ENCODE data around the gene LITAFD.
"Not testable (repeated sequence)": the region's sequence is repeated elsewhere in the genome, so short reads cannot be mapped to it uniquely, and the experiment has no call there.

Gene LITAFD

DNA sequence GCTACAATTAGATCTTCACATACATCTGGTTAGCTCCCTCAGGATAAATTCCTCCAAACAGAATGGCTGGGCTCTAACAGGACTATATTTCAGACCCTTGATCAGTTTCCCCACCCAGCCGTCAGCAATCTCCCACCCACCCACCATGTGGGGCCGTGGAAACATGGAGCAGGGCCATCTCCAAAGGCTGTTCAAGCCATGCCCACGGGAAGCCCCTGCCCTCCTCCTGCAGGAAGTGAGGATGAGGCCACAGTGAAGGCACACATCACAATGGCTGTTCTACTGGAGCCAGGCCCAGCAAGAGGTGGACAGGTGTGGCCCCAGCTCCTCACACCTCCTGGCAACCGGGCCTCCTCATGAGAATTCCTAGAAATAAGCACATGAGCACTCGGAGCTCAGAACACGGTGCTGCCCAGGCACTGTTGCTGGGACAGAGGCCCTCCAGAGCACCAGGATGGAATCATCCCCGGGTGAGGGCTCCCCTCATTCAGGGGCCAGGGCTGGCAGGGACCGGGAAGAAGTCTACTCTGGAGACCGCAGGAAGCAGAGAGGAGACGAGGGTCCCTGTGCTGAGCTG lies at the start of gene LITAFD:
TSS of gene LITAFD (plus strand) at position 311 of the 577 bp plus-strand sequence. CDS start 2,005 bp downstream, outside the sequence.
- no peak for DNase-seq (ENCODE audit: low read depth)

- DNase-seq (ENCODE audit: low read depth) = no peak
Measured at GRCh38 chr16:8832717-8833105, 49.4 kb upstream of the LITAFD start.

DNA sequence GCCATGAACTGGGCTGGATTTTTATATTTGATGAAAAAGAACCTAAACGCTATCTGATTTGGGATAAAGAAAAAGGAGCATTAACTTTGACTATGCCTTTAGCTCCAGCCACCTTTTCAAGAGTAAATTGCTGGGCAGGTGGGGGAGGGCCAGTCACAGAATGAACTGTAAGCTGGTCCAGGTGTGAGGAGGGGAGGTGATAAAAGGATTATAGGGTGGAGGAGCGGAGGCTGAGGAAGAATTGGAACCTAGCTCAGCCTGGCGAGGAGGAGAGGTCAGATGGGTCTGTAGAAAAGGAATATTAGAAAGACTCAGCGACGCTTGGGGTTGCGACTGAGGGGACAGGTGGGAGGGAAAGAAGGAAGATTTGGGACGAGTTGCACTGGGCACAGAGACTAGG lies 45.4 kb upstream of the LITAFD start:
- DNase-seq (ENCODE audit: low read depth) = not testable (repeated sequence)

DNA sequence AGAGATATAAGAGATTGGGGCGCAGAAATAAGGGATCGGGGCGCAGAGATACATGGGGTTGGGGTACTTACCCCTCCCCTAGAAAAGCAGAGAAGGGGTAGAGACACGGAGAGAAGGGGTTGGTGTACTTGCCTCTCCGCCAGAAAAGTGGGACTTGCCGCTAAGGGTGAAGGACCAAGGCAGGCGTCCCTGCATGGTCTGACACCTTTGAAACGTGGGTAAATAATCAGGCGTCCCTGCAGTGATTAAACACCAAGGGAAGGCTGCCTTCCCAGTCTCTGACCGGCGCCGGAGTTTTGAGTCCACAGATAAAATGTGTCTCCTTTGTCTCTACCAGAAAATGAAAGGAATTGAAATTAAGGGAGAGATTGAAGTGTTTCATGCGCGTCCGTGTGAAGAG lies 44.6 kb upstream of the LITAFD start:
- not testable (repeated sequence) for DNase-seq (ENCODE audit: low read depth)

DNA sequence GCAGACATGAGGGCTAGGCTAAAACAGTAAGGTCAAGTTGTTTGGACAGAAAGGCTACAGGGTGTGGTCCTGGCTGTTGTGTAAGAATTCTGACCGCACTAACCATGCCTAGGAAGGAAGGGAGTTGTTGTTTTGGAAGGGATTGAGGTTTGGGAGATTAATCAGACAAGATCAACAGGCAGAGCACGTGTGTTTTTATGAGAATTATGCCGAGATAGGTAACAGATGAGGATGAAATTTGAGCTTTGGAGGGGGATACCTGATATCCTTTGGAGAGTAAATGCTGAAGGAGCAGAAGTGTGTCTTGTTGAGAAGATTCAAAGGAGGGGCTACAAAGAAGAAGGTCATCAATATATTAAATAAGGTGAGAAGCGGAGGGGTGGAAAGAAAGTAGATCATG lies 40.1 kb upstream of the LITAFD start:
- not testable (repeated sequence) for DNase-seq (ENCODE audit: low read depth)

DNA sequence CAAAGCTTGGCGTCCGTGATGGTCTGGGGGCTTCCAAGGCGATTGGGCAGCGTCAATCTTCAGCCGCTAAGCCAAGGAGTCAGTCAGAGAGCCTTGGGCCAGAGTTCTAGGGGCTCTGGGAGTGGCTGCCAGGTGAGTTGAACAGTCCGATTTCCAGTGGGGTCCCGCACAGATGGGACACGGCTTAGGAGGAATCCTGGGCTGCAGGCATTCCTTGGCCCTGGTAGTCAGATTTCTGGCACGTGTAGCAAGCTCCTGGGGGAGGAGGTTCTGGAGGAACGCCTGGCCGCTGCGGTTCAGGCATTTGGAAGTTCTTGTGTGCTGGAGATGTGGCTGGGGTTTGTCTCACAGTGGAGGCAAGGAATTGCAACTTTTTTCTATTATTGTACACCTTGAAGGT lies 38.9 kb upstream of the LITAFD start:
- not testable (repeated sequence) for DNase-seq (ENCODE audit: low read depth)

DNA sequence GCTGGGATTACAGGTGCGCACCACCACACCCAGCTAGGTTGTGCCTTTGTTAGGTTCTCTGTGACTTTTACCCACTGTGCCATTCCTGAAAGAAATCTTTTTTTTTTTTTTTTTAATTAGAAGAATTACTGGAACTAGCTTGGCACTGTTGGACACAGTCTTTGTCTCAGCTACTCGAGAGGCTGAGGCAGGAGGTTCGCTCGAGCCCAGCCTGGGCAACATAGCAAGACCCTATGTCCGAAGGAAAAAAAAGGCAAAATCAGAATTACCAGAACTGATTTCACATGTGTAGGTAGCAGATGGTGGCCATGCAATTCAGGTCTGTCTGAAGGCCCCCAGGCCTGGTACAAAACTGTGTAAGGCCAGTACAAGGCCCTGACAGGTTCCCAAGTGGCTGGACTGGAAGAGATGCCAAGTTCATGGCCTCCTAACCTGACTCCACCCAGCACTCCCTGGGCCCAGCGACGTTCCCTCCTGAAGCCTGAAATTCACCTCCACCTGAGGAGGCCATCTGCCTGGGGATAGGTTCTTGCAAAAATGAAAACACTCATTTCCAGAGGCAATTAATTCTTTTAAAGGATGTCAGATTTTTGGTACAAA lies 36.4 kb upstream of the LITAFD start:
- DNase-seq (ENCODE audit: low read depth) = no peak

DNA sequence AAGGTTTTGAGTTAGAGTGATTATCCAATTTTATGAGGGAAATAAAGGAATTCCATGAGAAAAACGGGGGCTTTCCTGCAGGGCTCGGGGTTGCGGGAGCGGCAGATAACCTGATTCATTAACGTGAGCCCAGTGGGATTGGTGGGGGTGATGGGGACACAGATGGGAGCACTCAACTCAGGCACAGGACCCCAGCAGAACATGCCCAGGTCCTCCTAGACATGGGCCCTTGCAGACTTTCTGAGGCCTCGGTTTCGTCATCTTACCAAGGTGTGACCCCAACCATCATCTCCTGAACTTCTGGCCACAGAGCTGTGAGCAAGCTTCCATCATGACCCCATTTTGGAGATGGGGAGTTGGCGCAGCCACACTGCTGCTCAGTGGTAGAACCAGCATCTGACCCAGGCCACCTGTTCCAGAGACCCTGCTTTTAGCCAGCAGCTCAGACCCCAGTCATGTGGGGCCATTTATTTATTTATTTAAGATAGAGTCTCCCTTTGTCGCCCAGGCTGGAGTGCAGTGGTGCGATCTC lies 35.7 kb upstream of the LITAFD start:
- no peak for DNase-seq (ENCODE audit: low read depth)

DNA sequence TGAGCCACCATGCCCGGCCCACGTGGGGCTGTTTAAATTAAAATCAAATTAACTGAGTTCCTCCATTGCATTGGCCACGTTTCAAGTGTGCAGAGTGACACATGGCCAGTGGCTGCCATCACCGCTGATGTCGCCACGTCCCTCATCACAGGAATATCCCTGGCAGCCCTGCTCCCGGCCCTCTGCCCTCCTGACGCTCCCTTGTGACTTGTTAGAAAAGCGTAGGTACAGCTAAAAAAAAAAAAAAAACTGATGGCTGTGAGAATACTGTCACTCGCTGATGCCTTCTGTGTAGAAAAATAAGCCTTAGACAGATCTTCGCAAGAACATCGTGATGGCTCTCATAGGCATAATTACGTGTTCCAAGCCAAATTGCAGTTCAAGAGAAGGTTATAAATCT lies 35.0 kb upstream of the LITAFD start:
- no peak for DNase-seq (ENCODE audit: low read depth)

GRCh38 chr16:8847623-8848022 lies 34.5 kb upstream of the LITAFD start:
- DNase-seq (ENCODE audit: low read depth) = no peak

- no peak for DNase-seq (ENCODE audit: low read depth)
Measured at GRCh38 chr16:8848231-8848938, 33.8 kb upstream of the LITAFD start.

GRCh38 chr16:8848939-8849391 lies 33.2 kb upstream of the LITAFD start:
- DNase-seq (ENCODE audit: low read depth) = no peak

DNA sequence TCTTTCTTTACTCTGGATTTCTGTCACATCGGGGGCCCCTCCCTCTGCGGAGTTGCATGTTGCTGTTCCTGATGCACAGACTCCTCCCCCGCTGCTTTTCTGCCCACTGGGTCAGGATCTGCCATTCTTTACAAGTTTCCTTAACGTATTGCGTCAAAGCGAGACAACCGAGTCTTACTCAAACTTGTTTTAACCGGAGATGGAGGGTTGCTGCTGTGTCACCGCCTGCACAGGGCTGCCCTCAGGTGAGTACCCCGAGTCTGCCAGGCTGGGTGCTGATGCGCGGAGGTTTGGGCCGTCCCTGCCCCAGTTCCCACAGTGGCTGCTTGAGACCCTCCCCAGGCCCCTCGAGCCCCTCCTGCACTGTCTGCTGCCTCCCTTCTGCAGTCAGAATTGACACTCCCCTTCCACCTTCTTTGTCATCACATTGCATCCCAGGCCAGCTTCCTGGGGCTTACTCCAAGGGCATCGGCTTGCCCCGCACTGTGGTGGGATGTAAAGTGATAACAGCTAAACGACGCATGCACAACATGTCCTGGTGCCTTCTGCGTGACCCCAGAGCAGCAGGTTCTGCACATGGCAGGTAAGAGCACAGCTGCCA lies 32.6 kb upstream of the LITAFD start:
- DNase-seq (ENCODE audit: low read depth) = no peak

DNA sequence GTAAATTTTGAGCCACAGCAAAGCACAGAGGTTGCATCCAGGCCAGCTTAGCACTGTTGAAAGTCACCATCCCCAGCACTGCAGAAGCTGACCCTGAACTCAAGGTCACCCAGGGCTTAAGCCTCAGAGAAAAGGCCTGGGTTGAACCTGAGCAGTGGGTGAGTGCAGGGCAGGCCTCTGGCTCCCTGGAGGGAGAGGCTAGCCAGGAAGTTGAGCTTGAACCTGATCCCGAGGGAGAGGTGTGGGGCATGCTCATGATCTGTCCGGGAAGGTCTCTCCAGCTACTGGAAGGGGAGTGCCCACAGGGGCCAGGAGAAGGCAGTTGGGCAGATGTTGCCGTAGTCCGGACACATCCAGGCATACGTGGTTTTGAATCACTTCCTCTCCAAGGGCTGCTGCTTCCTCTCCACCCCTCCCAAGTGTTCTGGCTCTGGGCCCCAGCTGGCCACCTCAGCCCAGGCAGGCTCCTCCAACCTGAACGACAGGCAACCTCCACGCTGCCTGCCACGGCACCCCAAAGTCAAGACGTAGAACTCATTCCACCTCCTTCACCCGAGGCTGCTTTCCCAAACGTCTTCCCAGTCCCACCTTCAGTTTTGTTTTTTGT lies 31.8 kb upstream of the LITAFD start:
- no peak for DNase-seq (ENCODE audit: low read depth)

DNA sequence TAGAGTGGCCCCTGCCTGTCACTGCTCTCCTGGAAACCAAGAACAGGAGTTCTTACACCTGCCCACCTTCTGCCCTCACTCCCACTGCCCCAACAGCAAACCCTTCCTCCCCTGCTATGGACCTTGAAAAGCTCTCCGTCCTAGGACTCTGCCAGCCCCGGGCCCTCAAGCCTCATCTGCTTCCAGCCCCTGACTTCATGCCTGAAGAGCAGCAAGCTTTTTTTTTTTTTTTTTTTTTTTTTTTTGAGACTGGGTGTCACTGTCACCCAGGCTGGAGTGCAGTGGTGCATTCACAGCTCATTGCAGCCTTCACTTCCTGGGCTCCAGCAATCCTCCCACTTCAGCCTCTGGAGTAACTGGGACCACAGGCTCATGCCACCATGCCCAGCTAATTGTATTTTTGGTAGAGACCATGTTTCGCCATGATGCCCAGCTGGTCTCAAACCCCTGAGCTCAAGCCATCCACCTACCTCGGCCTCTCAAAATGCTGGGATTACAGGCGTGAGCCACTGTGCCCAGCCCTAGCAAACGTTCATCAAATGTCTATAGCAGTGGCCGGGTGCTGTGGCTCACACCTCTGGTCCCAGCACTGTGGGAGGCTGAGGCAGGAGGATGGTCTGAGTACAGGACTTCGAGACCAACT lies 30.3 kb upstream of the LITAFD start:
- no peak for DNase-seq (ENCODE audit: low read depth)

DNA sequence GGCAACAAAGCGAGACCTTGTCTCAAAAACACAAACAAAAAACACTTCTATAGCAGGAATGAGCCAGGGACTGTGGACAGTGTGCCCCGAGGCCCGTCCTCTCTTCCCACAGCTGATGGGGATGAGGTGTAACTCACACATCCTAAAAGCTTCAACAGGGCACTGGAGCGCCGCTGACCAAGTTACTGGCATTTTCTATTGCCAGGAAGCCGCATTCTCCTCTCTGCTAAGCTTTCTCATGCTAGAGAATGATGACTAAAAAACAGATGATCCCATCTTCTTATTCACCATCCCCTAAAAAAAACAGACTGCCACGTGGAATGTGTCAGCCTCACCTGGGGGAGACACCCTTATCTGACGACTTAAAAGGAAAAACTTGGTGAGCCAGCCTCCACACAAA lies 29.6 kb upstream of the LITAFD start:
- DNase-seq (ENCODE audit: low read depth) = no peak

- no peak for DNase-seq (ENCODE audit: low read depth)
Measured at GRCh38 chr16:8853150-8853549, 29.0 kb upstream of the LITAFD start.

DNA sequence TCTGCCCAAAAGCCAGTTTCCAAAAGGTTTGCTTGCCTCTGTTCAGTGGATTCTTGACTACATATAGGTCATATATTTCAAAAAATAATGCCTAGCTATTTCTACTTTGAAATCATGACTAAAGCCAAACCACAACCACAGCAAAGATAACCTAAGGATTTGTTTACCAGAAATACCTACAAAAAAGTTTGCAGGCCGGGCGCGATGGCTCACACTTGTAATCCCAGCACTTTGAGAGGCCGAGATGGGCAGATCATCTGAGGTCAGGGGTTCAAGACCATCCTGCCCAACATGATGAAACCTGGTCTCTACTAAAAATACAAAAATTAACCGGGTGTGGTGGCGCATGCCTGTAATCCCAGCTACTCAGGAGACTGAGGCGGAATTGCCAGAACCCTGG lies 28.5 kb upstream of the LITAFD start:
- no peak for DNase-seq (ENCODE audit: low read depth)

DNA sequence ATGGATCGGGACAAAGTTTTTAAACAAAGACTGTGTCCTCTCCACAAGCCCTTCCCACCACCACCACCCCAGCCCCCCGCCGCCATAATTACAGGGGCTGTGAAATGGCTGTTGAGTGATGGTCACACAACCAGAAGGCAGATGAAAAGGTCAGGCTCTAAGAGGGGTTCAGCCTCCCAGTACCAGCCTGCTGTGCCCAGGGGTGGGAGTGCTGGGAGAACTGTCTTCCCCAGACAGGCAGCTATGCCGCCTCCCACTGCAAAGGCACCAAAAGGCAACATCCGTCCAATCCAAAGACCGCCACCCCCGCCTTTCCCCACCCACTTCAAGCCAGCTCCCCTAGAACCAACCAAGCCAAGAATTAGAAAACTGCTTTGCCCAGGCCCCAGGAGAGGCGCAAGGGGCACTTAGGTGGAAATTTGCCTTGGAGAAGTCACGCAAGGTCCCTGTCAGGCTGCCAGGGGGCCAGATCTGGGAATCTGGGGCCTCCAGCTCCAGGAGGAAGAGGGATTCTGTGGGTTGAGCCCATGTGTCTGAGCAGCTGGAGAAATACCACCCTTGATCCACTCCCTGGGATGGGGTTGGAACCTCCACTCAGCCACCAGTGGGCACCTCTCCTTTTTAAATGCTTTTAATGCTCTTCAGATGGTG lies 27.7 kb upstream of the LITAFD start:
- DNase-seq (ENCODE audit: low read depth) = no peak

DNA sequence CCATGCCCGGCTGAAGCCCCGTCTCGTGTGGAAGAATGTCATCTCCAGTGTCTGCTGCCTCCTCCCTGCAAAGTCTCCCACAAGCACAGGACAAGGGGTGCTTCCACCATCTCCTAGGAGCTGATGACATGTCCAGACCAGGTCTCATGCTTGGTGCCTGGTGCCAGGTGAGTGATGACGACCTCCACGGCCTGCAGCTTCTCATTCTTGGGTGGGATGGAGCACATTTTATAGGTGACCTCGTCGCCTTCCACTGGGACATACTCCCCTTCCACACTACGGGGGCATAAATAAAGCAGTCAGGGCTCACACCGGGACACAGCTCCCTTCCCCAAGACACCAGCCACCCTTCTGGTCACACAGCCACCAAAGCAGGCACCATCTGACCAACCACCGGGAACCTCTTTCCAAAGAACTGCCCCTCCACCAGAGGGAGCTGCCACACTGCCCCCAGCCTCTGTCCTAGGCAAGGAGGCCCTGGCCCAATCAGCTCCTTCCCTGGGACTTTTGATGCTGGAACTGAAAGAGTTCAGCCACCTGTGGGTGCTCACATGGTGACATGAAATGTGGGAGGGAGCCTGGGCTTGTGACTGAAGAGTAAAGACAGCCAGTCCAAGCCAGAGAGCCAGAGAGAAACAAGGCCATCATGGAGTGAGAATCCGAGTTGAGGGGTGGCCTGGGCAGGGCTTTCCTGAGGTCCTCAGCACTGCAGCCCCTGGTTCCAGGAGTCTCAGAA lies 26.9 kb upstream of the LITAFD start:
- DNase-seq (ENCODE audit: low read depth) = no peak

- no peak for DNase-seq (ENCODE audit: low read depth)
Measured at GRCh38 chr16:8855972-8856371, 26.2 kb upstream of the LITAFD start.
